Calu3 (cell line): ENCODE data around the gene CCN5. TPM values are rescaled to one million over a fixed set of nuclear protein-coding genes. Genes with fewer than 3 reads are reported as not detected.

Experiments used
- BruUV-seq: library from RNA; stranded (reverse); fragments of 400-500 nt; replicated peaks from 2 replicates; lab custom pipeline; 2021; lab: Mats Ljungman, UMichigan
- CTCF ChIA-PET: fragments of 300-600 bp; sonication (Branson Sonifier 250); formaldehyde crosslinking; loops from one replicate; lab custom pipeline; 2022; ENCODE audit warnings: antibody characterized with exemption; lab: Charles Lee
- DNase-seq: peaks from one replicate; pipeline ENCODE4 v3.0.0; 2022
- H3K27ac Mint-ChIP-seq: one replicate; pipeline ENCODE4 v1.8.0; 2022; ENCODE audit warnings: mixed read lengths; ENCODE audit not compliant: unreplicated experiment
- H3K27me3 Mint-ChIP-seq: one replicate; pipeline ENCODE4 v1.8.0; 2022; ENCODE audit warnings: mixed read lengths; ENCODE audit not compliant: unreplicated experiment
- H3K36me3 Mint-ChIP-seq: one replicate; pipeline ENCODE4 v1.8.0; 2022; ENCODE audit warnings: mild to moderate bottlenecking, moderate library complexity, mixed read lengths; ENCODE audit not compliant: insufficient read depth, unreplicated experiment
- H3K4me1 Mint-ChIP-seq: one replicate; pipeline ENCODE4 v1.8.0; 2022; ENCODE audit warnings: mild to moderate bottlenecking, low read depth, mixed read lengths; ENCODE audit not compliant: unreplicated experiment
- H3K4me3 Mint-ChIP-seq: one replicate; pipeline ENCODE4 v1.8.0; 2022; ENCODE audit warnings: mild to moderate bottlenecking, low read depth, moderate library complexity, mixed read lengths; ENCODE audit not compliant: unreplicated experiment
- H3K9me3 Mint-ChIP-seq: one replicate; pipeline ENCODE4 v1.8.0; 2022; ENCODE audit warnings: low read depth, mixed read lengths; ENCODE audit not compliant: unreplicated experiment
- CTCF ChIP-seq: fragments of 200-600 bp; IDR thresholded peaks from one replicate; pipeline ENCODE4 v1.8.0; 2022; ENCODE audit warnings: antibody characterized with exemption; ENCODE audit not compliant: unreplicated experiment
- intact Hi-C: fragments of 100-400 bp; cut with micrococcal nuclease; formaldehyde crosslinking; loops from one replicate; pipeline ENCODE4 v1.10.0; 2022; ENCODE audit not compliant: unreplicated experiment
- total RNA-seq: library from RNA; stranded (reverse); gene quantifications from 2 replicates; pipeline ENCODE4 v1.2.3, GENCODE V29; 2022

CCN5 gene
- total RNA-seq, 1 experiment from 2014 or later = 0.94 TPM

- Mint-ChIP-seq H3K27me3 (peaks cover 49% of the 10 kb centered on the region), H3K4me1 (peaks cover 27% of the 10 kb centered on the region), H3K9me3 (no peaks in the 10 kb centered on the region), H3K4me3 (peak overlapping the region; percentile 47), H3K36me3 (peaks cover 15% of the 10 kb centered on the region), H3K27ac (peak overlapping the region; percentile 52)
- CTCF ChIA-PET = interaction anchor here (0.6 to 0.7 kb wide), 2 partner anchors 14 to 90 kb away, joined by 5 to 17 read pairs; no protein-coding TSS in a partner anchor
- DNase-seq = no peak
- no peak for TF ChIP-seq CTCF
- no TSS peak for BruUV-seq
- intact Hi-C loops = loop anchor here (5.0 kb wide), 1 partner anchor 142 kb away; the partner anchor contains the start of gene YWHAB
Observed at GRCh38 chr20:44745122-44745597, 30.0 kb downstream of the CCN5 start.

GRCh38 chr20:44745598-44746366 is 30.6 kb downstream of the CCN5 start, which contains the start of gene KCNK15:
Gene KCNK15, plus strand, starts transcription at chr20:44745865. Its CDS starts 46 bp downstream, at chr20:44745911.
- DNase-seq = peak; percentile 38
- intact Hi-C loops = loop anchor here (5.0 kb wide), 1 partner anchor 142 kb away; the partner anchor contains the start of gene YWHAB
- H3K4me1 Mint-ChIP-seq = peaks cover 27% of the 10 kb centered on the region
- no peaks in the 10 kb centered on the region for H3K9me3 Mint-ChIP-seq
- H3K27me3 Mint-ChIP-seq = peaks cover 49% of the 10 kb centered on the region
- no TSS peak for BruUV-seq
- peak within 1 kb of the TSS; percentile 97 for H3K27ac Mint-ChIP-seq
- TF ChIP-seq CTCF = no peak
- peaks cover 15% of the 10 kb centered on the region for H3K36me3 Mint-ChIP-seq
- peak within 1 kb of the TSS; percentile 47 for H3K4me3 Mint-ChIP-seq
- CTCF ChIA-PET = no interaction called here

- DNase-seq = peak; percentile 71
- H3K4me3 Mint-ChIP-seq = peak overlapping the region; percentile 47
- CTCF ChIA-PET = interaction anchor here (0.6 to 2.1 kb wide), 23 partner anchors 8 to 298 kb away, joined by 3 to 15 read pairs (median 5); partner anchors contain the start of genes PABPC1L and YWHAB
- H3K27me3 Mint-ChIP-seq = peaks cover 42% of the 10 kb centered on the region
- H3K27ac Mint-ChIP-seq = peak overlapping the region; percentile 97
- TF ChIP-seq CTCF = no peak
- intact Hi-C loops = loop anchor here (1.0 to 5.0 kb wide), 2 partner anchors 121 to 141 kb away; partner anchors contain the start of gene YWHAB
- no peaks in the 10 kb centered on the region for H3K9me3 Mint-ChIP-seq
- peaks cover 15% of the 10 kb centered on the region for H3K36me3 Mint-ChIP-seq
- peaks cover 27% of the 10 kb centered on the region for H3K4me1 Mint-ChIP-seq
- BruUV-seq = TSS peak; percentile 38
Observed at GRCh38 chr20:44746367-44747165, 31.4 kb downstream of the CCN5 start.
